ENCODE results near the gene PDZD2.

DNA sequence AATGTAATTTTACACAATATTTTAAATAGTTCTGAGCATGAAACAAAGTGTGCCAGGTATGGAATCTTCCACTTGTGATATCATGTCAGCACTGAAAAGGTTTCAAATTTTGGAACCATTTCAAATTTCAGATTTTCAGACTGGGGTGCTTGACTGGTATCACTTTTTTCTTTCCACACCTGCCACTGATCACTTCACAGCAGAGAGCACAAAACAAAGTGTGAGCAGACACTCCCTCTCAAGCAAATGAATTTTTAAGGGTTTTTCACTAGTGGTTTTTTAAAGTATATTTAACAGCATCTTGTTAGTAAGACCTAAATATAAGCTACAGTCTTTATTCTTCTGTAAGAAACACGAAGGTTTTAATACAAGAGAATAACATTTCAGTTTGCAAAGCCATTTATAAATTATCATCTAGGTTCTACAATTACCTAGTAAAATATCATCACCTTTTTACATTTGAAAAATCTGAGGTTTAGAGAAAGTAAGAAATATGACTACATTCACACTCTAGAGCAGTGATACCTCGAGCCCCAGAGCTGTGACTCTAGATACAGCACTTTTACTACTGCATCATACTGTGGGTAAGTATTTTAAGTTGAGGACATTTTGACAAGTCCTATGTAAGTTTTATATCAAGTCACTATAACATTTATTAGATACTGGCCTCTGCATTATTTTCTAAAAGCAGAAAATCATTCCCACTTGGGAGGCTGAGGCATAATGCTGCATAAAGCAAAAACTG is 520.6 kb downstream of the PDZD2 start:
- TF ChIP-seq CTCF (conservative IDR thresholded peaks at IDR 0.05; ENCODE audit: low read depth, low read length) (no peak), EZH2 (IDR thresholded peaks at IDR 0.05; ENCODE audit: borderline replicate concordance, low read depth, low read length, poor library complexity, severe bottlenecking) (no peak)
